ENCODE measurements around the gene RUBCNL.

Gene RUBCNL

GRCh38 chr13:46401432-46401831 lies 14.4 kb upstream of the RUBCNL start:
- no peak for DNase-seq (ENCODE audit: extremely low read depth, insufficient read length)
- Histone ChIP-seq H3K27me3 (replicated peaks; ENCODE audit: control insufficient read depth, insufficient read depth, low read length) (no peaks in the 10 kb centered on the region), H3K36me3 (ENCODE audit: control insufficient read depth, insufficient read depth, low read length) (no peaks in the 10 kb centered on the region)

GRCh38 chr13:46396341-46396740 lies 9.3 kb upstream of the RUBCNL start:
- Histone ChIP-seq H3K36me3 (ENCODE audit: control insufficient read depth, insufficient read depth, low read length) (no peaks in the 10 kb centered on the region), H3K4me3 (replicated peaks; ENCODE audit: low read depth, low read length) (no peak overlapping the region), H3K27me3 (replicated peaks; ENCODE audit: control insufficient read depth, insufficient read depth, low read length) (no peaks in the 10 kb centered on the region)
- no peak for DNase-seq (ENCODE audit: extremely low read depth, insufficient read length)
- TF ChIP-seq CTCF (IDR thresholded peaks at IDR 0.05; ENCODE audit: insufficient read depth, low read length, poor library complexity, severe bottlenecking) = no peak

More at GRCh38 chr13:46401432-46401831, 14.4 kb upstream of the RUBCNL start:
- no peak for TF ChIP-seq CTCF (IDR thresholded peaks at IDR 0.05; ENCODE audit: insufficient read depth, low read length, poor library complexity, severe bottlenecking)
- H3K4me3 ChIP-seq (replicated peaks; ENCODE audit: low read depth, low read length) = no peak overlapping the region

- Histone ChIP-seq H3K27me3 (replicated peaks; ENCODE audit: control insufficient read depth, insufficient read depth, low read length) (no peaks in the 10 kb centered on the region), H3K36me3 (ENCODE audit: control insufficient read depth, insufficient read depth, low read length) (no peaks in the 10 kb centered on the region), H3K4me3 (replicated peaks; ENCODE audit: low read depth, low read length) (no peak overlapping the region)
- DNase-seq (ENCODE audit: extremely low read depth, insufficient read length) = peak; percentile 71
- no peak for TF ChIP-seq CTCF (IDR thresholded peaks at IDR 0.05; ENCODE audit: insufficient read depth, low read length, poor library complexity, severe bottlenecking)
These were observed 5.9 kb upstream of the RUBCNL start for GRCh38 chr13:46392967-46393366.

GRCh38 chr13:46389457-46390451 lies 2.7 kb upstream of the RUBCNL start:
- H3K4me3 ChIP-seq (replicated peaks; ENCODE audit: low read depth, low read length) = no peak overlapping the region; the same call in 1 of the 2 replicates
- no peak for TF ChIP-seq CTCF (IDR thresholded peaks at IDR 0.05; ENCODE audit: insufficient read depth, low read length, poor library complexity, severe bottlenecking)
- DNase-seq (ENCODE audit: extremely low read depth, insufficient read length) = peak; percentile 73
- H3K36me3 ChIP-seq (ENCODE audit: control insufficient read depth, insufficient read depth, low read length) = no peaks in the 10 kb centered on the region
- H3K27me3 ChIP-seq (replicated peaks; ENCODE audit: control insufficient read depth, insufficient read depth, low read length) = no peaks in the 10 kb centered on the region

- Histone ChIP-seq H3K4me3 (replicated peaks; ENCODE audit: low read depth, low read length) (peak overlapping the region; percentile 59; the same call in 1 of the 2 replicates), H3K27me3 (replicated peaks; ENCODE audit: control insufficient read depth, insufficient read depth, low read length) (no peaks in the 10 kb centered on the region), H3K36me3 (ENCODE audit: control insufficient read depth, insufficient read depth, low read length) (no peaks in the 10 kb centered on the region)
- TF ChIP-seq CTCF (IDR thresholded peaks at IDR 0.05; ENCODE audit: insufficient read depth, low read length, poor library complexity, severe bottlenecking) = no peak
- DNase-seq (ENCODE audit: extremely low read depth, insufficient read length) = no peak
These were observed 1.8 kb upstream of the RUBCNL start for GRCh38 chr13:46388846-46389245.

All from GM06990 (cell line).